Vagina (tissue), 2 donors: ENCODE results near the gene IFT80. TPM values are rescaled to one million over a fixed set of nuclear protein-coding genes. Genes with fewer than 3 reads are reported as not detected.

Source experiments
- DNase-seq, 2 donors: peaks; one replicate each; pipeline ENCODE4 v3.0.0-alpha.2; 2017; ENCODE audit errors: extremely low spot score in 2 of 2
- H3K27ac ChIP-seq: fragments of 200-600 bp; sonication (generic); one replicate; pipeline ENCODE4 v1.5.1; 2019
- H3K27me3 ChIP-seq: fragments of 200-600 bp; sonication (generic); one replicate; pipeline ENCODE4 v1.5.1; 2019
- H3K36me3 ChIP-seq, 2 donors: fragments of 200-600 bp; sonication (generic); one replicate each; pipeline ENCODE4 v1.5.1; 2017 to 2019
- H3K4me1 ChIP-seq: fragments of 200-600 bp; sonication (generic); one replicate; pipeline ENCODE4 v1.5.1; 2019
- H3K4me3 ChIP-seq, 2 donors: fragments of 200-600 bp; sonication (generic); 1 replicate in 1 of 2; 2 replicates in 1 of 2; pipeline ENCODE4 v1.5.1; 2016 to 2019
- H3K9me3 ChIP-seq: fragments of 200-600 bp; sonication (generic); one replicate; pipeline ENCODE4 v1.5.1; 2019
- CTCF ChIP-seq, 3 experiments: fragments of 450-650 bp in 2 of 3; fragments of 200-600 bp in 1 of 3; sonication (generic) in 1 of 3; IDR thresholded peaks; one replicate each; pipeline ENCODE4 v1.5.1; 2017 to 2019; ENCODE audit warnings: antibody characterized with exemption in 3 of 3, mild to moderate bottlenecking in 2 of 3, moderate library complexity in 2 of 3
- POLR2A ChIP-seq, 2 donors: fragments of 450-650 bp; IDR thresholded peaks; one replicate each; pipeline ENCODE4 v1.6.1; 2017; ENCODE audit warnings: antibody characterized with exemption in 2 of 2, mild to moderate bottlenecking in 2 of 2, moderate library complexity in 2 of 2
- POLR2AphosphoS5 ChIP-seq, 2 donors: sonication (generic); formaldehyde crosslinking; IDR thresholded peaks; one replicate each; pipeline ENCODE4 v1.9.0; 2017; ENCODE audit warnings: antibody characterized with exemption in 2 of 2, mild to moderate bottlenecking in 2 of 2, low read depth in 1 of 2; ENCODE audit not compliant: insufficient read depth in 1 of 2
- intact Hi-C: fragments of 100-400 bp; cut with DNase I; formaldehyde crosslinking; loops from one replicate; pipeline ENCODE4 v1.15.1; 2023
- total RNA-seq: library from RNA; depleted of rRNA; stranded (reverse); fragments of >200 nt; gene quantifications from one replicate; pipeline ENCODE4 v1.2.3, GENCODE V29; 2016

The IFT80 gene
- total RNA-seq, 1 donor from 2014 or later, result 8.3 TPM

- no peak for DNase-seq
- H3K27ac ChIP-seq, result no peak overlapping the region
- intact Hi-C loops, result no loop called here
- no peak overlapping the region for H3K4me3 ChIP-seq
- no peaks in the 10 kb centered on the region for H3K27me3 ChIP-seq
- TF ChIP-seq POLR2AphosphoS5 (IDR thresholded peaks at IDR 0.05; ENCODE audit: insufficient read depth in 1 of 2, low read depth in 1 of 2), result no peak
- no peak for TF ChIP-seq POLR2A (IDR thresholded peaks at IDR 0.05)
- no peak for TF ChIP-seq CTCF (IDR thresholded peaks at IDR 0.05)
- H3K4me1 ChIP-seq, result peaks cover 22% of the 10 kb centered on the region
- H3K36me3 ChIP-seq, result no peaks in the 10 kb centered on the region
- H3K9me3 ChIP-seq, result no peaks in the 10 kb centered on the region
Measured at GRCh38 chr3:160221019-160221418, 178.0 kb downstream of the IFT80 start.

DNA sequence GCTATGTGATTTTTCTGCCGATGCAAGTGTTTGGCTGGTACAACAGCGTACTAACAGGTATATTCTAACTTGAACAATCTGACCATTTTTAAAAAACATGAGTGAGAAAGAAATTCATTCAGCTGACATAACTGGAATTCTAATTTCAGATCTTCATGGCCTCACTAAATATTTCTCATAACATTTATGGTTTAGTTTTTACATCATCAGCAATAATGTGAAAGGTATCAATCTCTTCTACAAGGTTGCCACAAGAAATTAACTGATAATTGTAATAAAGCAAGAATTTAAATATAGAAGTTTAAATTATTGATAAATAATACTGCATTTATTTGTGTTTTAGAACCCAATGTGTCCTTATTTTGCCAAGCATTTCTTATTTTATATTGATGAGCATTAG, 179.0 kb downstream of the IFT80 start:
- DNase-seq, result no peak
- Histone ChIP-seq H3K27me3 (no peaks in the 10 kb centered on the region), H3K4me3 (no peak overlapping the region), H3K4me1 (peaks cover 16% of the 10 kb centered on the region), H3K27ac (no peak overlapping the region), H3K9me3 (no peaks in the 10 kb centered on the region), H3K36me3 (no peaks in the 10 kb centered on the region)
- intact Hi-C loops, result no loop called here
- TF ChIP-seq POLR2A (IDR thresholded peaks at IDR 0.05), result no peak

- no peak for DNase-seq
- intact Hi-C loops, result no loop called here
- Histone ChIP-seq H3K4me1 (peaks cover 7% of the 10 kb centered on the region), H3K9me3 (no peaks in the 10 kb centered on the region), H3K4me3 (no peak overlapping the region), H3K27me3 (no peaks in the 10 kb centered on the region), H3K36me3 (no peaks in the 10 kb centered on the region), H3K27ac (no peak overlapping the region)
- TF ChIP-seq POLR2AphosphoS5 (IDR thresholded peaks at IDR 0.05; ENCODE audit: insufficient read depth in 1 of 2, low read depth in 1 of 2), result no peak
- no peak for TF ChIP-seq POLR2A (IDR thresholded peaks at IDR 0.05)
- TF ChIP-seq CTCF (IDR thresholded peaks at IDR 0.05), result no peak
Measured at GRCh38 chr3:160218136-160218535, 180.9 kb downstream of the IFT80 start.

DNA sequence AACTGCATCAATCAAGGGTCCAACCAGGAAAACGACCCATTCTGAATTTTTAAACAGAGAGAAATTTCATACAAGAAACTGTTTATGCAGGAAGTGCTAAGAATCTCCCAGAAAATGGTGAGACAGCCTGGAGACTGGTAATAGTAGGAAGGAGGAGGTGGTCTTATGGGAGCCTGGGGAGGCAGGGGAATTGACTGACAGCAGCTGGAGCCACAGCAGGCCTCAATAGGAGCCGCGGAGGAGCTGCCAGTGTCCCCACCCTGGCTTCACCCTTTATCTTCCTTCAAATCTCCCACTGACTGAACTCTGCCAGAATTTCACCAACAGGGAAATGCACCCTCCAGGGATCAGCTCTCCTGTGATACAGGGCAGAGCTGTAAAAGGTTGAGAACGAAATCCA, 181.3 kb downstream of the IFT80 start:
- no peak for DNase-seq
- peaks cover 7% of the 10 kb centered on the region for H3K4me1 ChIP-seq
- no peaks in the 10 kb centered on the region for H3K36me3 ChIP-seq
- H3K9me3 ChIP-seq, result no peaks in the 10 kb centered on the region
- intact Hi-C loops, result no loop called here
- TF ChIP-seq POLR2A (IDR thresholded peaks at IDR 0.05) (no peak), POLR2AphosphoS5 (IDR thresholded peaks at IDR 0.05; ENCODE audit: insufficient read depth in 1 of 2, low read depth in 1 of 2) (no peak), CTCF (IDR thresholded peaks at IDR 0.05) (no peak)
- no peak overlapping the region for H3K4me3 ChIP-seq
- no peaks in the 10 kb centered on the region for H3K27me3 ChIP-seq
- H3K27ac ChIP-seq, result no peak overlapping the region

- H3K4me1 ChIP-seq, result no peaks in the 10 kb centered on the region
- intact Hi-C loops, result no loop called here
- no peak for TF ChIP-seq POLR2AphosphoS5 (IDR thresholded peaks at IDR 0.05; ENCODE audit: insufficient read depth in 1 of 2, low read depth in 1 of 2)
- TF ChIP-seq CTCF (IDR thresholded peaks at IDR 0.05), result no peak
- no peak for TF ChIP-seq POLR2A (IDR thresholded peaks at IDR 0.05)
Measured at GRCh38 chr3:160213191-160213590, 185.8 kb downstream of the IFT80 start.

DNA sequence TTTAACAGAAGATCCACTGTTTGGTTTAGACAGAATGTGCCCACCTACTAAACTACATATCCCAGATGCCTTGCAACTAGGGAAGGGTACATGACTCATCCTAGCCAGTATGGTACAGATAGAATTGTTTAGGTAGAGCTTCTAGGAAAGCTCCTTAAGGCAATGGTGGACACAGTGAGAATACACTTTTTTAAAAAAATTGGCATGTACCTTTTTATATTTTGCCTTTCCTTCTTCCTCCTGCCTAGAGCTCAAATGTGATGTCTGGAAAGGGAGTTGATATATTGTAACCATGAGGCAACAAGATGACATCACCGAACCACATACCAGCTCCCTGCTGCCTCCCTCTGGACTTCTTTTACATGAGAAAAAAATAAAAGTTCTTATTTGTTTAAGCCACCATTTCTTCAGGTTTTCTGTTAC, 188.2 kb downstream of the IFT80 start:
- intact Hi-C loops, result no loop called here
- no peak for TF ChIP-seq POLR2A (IDR thresholded peaks at IDR 0.05)
- Histone ChIP-seq H3K4me3 (no peak overlapping the region), H3K27ac (no peak overlapping the region), H3K36me3 (no peaks in the 10 kb centered on the region), H3K4me1 (no peaks in the 10 kb centered on the region), H3K9me3 (no peaks in the 10 kb centered on the region), H3K27me3 (no peaks in the 10 kb centered on the region)
- DNase-seq, result no peak

More at GRCh38 chr3:160213191-160213590, 185.8 kb downstream of the IFT80 start:
- Histone ChIP-seq H3K36me3 (no peaks in the 10 kb centered on the region), H3K4me3 (no peak overlapping the region), H3K27me3 (no peaks in the 10 kb centered on the region), H3K9me3 (no peaks in the 10 kb centered on the region), H3K27ac (no peak overlapping the region)
- no peak for DNase-seq
